Superior temporal gyrus (tissue), 1 donor: ENCODE measurements around the gene PRKAR1B.

Experiments used
- DNase-seq: peaks from one replicate; pipeline ENCODE4 v3.0.0-alpha.2; 2016; ENCODE audit errors: extremely low spot score

PRKAR1B gene

DNA sequence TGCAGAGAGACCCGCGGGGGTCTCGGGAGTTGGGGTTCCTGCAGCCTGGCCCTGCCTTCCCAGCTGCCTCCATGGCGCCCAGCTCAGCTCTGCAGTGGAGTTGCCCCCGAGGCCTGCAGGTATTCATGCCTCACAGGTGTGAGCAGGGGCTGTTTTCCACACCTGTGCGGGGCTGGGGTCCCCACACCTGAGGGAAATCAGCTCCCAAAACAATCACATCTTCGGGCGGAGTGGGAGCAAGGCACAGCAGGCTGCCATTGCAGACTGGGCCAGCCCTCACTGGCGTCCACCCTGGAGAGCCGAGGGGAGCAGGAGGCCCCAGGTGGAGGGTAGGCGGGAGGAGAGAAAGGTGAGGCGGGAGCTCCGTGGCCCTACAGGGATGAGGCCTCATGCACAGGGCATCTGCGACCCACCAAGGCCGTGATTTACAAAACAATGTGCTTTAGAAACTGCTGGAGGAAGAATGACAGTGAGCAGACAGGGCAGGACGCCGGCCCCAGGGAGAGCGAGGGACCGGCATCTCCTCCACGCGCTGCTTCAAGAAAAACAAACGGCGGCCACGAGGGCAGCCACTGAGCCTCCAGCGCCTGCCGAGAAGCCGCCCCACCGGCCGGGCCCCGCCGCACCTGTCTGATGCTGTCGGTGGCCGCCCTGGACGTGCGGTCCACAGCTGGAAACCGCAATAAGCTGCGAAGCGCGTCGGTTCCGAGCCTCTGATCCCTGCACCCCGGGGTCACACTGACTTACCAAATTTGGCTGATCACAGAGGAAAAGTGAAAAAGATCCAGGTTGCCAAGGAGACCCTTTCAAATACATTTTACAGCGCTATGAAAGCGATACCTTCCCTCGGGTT, 154.4 kb downstream of the PRKAR1B start:
- DNase-seq: no peak

DNA sequence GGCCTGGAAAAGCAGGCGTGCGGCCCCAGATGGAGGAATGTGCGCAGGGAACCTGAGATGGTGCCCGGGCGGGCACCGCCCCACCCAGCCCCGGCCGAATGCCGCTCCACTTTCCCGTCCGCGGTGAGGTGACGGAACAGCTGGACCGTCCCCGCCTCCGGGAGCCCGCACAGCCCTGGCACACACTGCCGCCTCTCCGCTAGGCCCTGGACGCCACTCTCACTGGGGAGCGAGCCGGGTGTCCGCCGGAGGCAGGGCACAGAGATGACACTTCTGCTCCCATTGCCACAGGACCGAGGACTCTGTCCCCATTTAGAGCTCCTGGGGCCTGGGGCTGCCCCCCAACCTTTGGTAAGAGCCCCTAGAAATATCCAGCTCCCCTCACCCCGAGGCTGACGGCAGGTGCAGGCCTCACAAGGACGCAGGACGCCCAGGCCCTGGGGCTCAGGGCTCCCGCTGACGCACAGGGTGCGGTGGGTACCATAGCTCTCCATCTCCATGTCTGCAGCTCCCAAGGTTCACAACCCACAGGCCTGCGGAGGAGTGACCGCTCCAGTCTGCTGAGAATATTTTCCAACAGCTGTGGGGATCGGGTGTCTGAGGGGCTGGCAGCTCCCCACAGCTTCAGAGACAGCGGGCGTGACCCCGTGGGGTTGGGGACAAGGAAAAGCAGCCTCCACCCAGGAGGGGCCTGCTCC, 155.2 kb downstream of the PRKAR1B start:
- no peak for DNase-seq

DNA sequence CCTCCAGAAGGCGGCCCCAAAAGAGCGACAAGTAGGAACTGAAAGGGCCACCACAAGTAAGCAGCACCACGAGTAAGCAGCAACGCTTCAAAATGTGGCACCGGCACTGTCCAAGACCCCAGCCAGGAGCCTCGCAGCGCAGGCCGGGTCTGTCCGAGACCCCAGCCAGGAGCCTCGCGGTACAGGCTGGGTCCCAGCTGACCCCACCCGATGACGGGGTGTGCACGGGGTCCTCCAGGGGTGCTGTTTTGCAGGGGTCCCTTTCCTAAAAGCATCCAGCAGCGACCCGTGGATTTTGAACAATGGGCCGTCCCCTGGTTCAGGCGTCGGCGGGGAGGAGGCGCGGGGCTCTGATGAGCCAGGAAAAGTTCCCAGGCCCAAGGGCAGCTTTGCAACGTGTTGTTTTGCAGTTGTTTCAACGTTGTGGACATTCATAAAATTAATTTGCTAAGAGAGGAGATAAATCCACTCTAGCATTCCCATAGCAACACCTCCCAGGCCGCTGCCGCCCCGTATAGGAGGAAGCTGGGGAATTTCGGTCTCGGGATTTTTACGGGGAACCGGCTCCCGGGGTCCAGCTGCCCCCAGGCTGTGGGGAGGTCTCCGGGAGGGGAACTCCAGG, 155.9 kb downstream of the PRKAR1B start:
- no peak for DNase-seq

DNA sequence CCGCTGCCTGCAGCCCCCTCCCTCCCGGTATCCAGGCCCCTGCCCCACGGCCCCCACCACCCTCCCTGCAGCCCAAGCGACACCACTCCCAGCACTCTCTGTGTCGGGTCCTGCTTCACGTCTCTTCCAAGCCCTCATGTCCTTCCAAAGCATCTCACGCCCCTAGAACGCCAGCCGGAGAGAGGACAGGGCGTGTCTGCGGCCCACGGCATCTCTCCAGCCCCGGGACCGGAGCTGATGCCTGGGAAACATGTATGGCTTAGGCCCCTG, 156.3 kb downstream of the PRKAR1B start:
- DNase-seq: no peak

DNA sequence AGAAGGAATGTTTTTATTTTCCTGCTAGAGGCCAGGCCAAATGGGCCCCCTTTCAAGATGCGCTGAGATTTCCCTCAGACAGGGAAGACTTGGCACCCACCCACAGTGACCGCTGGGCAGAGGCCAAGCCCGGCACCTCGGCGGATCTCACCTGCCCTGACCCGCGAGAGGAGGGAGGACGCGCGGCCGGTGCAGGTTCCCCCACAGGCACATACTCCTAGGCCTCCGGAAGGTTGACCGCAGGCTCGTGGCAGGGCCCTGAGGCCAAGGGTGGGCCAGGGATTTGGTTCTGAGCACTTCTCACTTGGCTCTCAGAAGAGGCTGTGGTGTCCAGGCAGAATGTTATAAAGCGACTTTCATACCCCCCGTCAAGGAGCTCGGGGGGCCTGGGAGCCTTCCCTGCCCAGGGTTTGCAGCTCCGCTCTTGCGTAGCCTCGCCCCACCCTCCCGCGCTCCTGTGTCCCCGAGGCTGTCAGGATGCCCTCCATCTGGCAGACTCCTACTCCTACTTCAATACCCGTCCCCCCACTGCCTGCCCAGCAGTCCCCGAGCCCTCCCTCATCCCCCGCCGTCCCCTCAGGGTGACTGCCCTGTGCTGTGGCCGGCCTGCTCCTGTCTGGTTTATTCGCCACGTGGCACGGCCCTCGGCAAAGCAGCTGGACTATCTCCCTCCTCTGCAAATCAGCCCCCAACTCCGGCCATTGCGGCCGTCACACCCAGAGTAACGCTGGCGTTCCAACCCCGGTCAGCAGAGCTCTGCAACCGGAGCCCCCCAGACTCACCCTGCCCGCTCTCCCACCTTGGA, 156.9 kb downstream of the PRKAR1B start:
- no peak for DNase-seq

DNA sequence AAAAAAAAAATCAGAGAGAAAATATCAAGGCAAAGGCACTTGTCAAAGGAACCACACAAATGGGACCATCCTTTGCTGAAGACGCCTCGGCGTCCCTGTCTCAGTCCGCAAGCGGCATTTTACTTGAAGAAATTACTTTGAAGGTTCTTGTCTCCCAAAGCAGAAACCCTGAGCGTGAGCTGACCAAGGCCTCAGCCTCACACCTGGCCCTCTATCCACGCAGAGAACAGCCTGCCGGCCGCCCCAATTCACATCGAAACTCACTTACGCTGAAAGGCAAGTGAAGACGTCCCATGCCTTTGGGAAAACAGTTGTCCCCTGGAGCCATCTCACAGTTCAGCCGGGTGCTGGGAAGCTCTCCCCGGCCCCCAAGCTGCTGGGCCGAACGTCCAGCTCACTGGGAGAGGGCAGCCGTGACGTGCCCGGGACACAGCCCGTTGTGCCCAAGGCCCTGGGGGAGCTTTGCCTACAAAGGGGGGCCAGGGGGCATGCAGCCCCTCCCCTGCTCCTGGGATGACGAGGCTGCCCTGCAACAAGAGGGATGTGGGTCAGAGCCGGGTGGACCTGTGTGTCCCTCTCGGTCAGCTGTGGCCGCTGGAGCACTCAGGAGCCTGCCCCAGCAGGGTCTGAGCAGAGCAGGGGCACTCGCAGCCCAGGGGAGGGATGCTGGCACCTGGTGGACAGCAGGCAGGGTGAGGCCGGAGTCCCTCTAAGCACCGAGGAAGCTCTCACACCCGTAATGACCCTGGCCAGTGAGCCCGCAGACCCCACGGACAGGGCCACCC, 157.8 kb downstream of the PRKAR1B start:
- no peak for DNase-seq

DNA sequence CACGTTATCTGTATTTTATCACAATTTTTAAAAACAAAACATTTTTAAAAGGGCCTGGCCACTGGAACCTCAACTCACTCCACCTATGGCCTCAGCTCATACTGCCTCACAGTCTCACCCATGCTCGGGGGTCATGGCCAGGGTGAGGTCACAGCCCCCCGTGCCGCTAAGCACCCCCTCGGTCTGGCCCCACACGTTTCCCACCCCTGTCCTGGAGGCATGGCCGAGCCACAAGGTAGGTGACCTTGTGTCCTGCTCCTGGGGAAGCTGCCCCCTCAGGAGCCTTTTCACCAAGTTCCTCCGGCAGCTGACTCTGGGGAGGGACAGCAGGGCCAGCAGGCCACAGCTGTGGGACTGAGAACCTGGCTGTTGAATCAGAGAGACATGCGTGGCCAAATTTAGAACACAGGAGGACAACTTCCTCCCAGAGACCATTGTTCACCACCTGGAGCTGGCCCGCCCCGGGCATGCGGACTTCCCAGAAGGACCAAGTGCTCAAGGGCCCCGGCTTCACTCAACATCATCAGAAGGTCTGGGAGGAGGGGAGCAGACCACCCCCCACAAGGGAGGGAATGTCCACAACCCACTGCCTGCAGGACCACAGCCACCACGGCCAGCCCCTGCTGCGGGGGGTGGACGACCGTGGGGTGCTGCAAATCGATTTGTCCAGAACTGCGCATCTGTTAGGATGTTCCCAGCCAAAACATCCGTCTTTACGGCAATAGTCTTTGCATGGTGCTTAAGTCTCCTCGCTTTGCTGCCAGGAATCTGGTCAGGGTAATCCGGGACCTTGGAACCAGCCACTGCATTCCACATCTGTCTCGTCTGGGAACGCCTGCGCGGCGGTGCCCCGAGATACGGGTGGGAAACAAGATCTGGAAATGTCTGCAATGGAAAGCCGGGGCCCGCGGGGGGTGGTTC, 158.8 kb downstream of the PRKAR1B start:
- DNase-seq: no peak

DNA sequence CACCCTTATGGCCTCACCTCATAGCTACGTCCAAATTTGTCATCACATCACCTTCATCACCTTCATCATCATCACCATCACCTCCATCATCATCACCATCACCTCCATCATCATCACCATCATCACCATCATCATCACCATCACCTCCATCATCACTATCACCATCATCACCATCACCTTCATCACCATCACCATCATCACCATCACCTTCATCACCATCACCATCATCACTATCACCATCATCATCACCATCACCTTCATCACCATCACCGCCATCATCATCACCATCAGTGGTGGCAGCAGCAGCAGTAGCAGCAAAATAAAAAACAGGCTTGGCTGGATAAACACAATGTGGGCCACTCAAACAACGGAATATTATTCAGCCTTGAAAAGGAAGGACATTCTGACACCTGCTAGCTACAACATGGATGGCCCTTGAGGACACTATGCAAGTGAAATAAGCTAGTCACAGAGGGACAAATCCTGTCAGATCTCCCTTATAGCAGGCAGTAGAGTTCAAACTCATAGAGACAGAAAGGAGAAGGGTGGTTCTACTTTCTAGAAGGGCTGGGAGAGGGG, 159.7 kb downstream of the PRKAR1B start:
- no peak for DNase-seq

DNA sequence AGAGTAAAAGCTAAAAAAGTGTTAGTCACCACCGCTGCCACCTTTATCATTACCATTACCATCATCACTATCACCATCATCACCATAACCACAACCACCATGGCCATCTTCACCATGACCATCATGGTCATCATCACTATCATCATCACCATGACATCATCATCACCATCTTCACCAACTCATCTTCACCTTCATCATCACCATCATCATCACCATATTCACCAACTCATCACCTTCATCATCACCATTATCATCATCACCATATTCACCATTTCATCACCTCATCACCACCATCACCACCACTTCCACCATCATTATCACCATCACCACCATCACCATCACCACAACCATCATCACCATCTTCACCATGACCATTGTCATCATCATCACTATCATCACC, 161.0 kb downstream of the PRKAR1B start:
- DNase-seq: no peak

DNA sequence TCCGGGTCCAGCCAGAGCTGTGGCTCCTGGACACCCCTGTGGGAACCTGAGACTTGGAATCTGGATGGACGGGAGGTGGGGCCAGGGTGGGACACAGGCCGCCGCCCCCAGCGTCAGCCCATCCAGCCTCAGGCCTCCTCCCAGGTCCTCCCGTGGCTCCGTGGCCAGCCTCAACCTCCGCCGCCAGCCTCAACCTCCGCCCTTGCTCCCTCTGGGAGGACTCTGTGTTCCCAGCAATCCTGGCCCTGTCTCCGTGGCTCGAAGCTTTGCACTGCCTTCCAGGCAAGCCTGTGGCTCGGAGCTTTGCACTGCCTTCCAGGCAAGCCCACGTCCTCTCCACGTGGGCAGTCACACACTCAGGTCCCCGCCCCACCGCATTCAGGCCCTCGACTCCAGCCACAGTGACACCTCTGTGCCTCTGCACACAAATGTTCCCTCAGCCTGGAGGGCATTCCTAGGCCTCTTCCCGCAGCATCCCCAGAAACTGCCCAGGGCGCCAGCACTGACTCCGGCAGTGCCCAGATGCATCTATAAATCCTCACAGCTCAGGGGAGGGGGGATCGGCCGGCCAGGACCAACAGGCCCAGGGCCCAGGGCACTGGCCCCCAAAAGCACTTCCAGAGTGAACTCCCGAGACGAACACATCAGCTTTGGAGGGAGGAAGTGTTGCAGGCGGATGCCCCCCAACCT, 162.8 kb downstream of the PRKAR1B start:
- DNase-seq: no peak

DNA sequence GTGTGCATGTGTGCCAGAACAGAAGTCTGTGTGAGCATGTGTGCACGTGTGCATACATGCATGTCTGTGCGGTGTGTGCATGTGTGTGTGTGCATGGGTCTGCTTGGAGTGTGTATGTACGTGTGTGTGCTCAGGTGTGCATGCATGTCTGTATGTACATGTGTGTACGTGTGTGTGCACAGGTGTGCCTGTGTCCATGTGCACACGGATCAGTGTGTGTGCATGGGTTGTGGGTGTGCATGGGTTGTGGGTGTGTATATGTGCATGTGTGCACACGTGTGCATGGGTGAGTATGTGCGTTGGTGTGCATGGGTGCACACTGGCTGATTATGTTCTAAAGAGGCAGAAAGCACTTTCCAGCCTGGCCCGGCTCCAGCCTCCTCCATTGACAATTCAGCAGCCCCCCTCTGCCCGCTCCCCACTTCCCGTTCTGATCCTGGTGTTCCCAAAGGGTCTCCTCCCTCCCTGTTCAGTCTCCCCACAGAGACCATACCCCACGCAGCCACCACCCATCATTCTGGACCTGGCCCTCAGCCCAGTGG, 163.4 kb downstream of the PRKAR1B start:
- no peak for DNase-seq

DNA sequence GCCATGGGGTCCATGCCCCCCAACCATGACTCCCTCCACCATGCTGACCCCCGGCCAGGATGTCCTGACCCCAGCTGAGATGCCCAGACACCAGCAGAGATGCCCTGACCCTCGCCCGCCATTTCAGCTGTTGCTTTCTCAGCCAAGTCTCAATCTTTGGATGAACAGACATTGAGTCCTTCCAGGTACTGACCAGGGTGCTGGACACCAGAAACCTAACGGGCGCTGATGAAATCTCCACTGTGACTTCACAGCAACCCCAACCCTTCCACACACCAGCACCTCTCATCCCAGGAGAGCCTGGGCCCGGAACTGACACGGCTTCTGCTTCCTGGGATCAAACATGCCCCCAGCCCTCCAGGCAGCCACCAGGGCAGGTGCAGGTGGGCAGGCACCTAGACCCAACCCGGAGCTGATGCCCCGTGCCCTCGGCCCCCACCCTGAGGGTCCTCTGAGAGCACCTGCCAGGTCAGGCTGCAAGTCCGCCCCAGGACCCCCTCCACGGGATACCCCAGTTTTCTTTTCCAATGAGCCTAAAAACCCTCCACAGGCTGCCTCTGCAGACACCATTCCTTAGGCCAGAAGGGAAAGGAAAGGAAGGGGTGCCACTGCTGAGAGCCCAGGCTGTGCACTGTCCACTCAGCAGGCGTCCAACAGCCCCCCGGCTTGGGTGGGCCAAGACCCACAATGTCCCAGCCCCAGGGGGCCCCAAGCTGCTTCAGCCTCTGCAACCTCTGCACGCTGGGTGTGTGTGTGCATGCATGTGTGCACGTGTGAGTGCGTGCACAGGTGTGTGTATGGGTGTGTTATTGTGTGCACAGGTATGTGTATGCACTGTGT, 164.1 kb downstream of the PRKAR1B start:
- DNase-seq: no peak

DNA sequence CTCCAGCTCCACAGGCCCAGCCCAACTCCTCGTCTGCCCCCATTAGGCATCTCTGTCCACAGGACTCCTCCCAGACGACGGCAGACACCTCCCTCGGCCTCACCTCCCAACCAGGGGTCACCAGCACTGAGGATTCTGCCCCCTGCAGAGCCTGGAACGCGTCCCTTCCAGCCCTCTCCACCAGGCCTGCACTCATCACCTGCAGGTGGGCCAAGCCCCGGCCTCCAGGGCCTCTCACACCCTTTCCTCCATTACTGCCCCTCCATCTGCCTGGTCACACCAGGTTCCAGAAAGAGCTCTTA, 164.8 kb downstream of the PRKAR1B start:
- DNase-seq: no peak

DNA sequence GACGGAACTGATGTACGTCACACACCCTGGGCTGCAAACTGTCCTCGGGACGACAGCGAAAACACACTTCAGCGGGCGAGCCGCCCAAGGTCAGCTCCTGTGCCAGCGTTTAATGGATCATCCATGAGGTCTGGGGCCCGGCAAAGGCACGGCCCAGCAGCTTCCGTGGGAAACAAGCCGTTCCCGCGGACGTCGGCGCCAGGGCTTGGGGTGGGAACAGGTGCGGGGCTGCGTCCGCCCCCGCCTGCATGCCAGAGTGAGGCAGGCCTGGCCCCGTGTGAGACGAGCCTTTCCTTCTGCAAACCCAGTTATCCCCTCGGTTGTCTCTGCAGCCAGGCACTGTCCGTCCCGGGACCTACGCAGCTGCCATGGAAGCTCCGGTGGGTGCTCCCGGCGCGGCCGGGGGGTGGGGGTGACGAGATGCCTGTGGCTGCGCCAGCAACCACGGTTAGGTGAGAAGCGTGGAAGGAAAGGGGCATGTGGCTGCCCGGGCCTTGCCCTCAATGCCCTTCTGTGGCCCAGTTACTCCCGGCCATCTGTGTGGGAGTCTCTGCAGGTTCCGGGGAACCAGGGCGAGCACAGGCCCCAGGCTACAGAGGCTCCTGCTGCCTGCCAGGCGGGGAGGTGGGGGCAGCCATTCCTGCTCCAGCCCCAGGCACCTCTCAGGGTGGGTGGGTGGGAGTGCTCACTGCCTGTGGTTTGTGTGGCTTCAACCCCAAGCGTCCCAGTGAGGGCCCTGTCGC, 165.3 kb downstream of the PRKAR1B start:
- no peak for DNase-seq

DNA sequence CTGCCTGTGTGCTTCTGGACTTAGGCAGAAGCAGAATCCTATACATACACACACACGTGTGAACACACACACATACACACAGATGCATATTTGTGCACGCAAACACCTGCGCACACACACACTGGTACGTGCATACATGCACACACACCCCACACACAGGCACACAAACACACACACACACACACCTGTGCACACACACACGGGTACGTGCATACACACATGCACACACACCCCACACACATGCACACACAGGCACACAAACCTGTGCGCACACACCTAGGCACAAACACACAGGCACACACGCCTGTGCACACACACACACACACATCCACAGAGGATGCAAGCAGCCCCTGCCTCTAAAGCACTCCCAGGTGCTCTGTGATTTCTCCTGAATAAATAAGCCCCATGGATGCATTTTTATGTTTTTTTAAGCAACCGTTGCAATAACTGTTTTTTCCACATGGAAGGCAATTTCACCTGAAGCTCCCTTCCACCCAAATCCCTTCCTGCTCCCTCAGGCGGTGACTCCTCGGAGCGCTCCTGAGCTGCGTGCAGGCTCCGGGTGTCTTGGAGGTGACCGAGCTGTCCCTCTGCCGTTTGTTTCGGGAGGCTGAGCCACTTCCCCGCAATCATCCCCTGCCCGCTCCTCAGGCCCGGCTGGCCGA, 166.0 kb downstream of the PRKAR1B start:
- no peak for DNase-seq

DNA sequence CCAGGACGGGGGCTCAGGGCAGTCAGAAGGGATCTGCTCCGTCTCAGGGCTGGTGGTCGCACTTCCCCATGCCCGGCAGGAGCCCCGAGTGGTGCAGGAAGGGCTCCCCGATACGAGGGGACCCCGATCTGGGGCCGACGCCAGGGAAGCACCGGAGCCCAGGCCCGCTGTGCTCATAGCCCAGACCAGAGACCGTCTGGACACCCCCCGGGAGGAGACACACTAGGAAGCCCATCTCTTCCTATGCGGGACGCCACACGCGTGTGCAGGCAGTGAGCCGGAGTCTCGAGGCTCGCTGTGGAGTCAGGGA, 167.7 kb downstream of the PRKAR1B start:
- no peak for DNase-seq

DNA sequence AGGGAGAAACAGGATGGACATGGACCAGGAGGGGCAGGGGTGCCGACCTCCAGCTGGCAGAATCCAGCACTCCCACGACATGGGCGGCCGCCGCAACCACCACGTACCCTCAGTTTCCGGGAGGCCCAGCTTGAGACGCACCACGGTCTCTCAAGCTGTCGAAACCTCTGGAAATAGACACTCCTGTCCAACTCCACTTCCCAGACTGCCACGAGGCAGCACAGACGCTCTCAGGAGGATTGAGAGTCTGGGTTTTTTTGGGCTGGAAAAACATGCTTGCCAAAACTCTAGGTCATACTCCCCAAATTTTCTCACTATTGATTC, 169.6 kb downstream of the PRKAR1B start:
- no peak for DNase-seq
